AG10803 (cell line): ENCODE measurements around the gene GRAMD1B.
A peak's percentile ranks its signal among the peaks of the same experiment; 100 is the strongest.

Source experiments
- DNase-seq: peaks from one replicate; pipeline ENCODE4 v3.0.0; 2010; ENCODE audit warnings: low read depth
- H3K4me3 ChIP-seq: 2 replicates; pipeline ENCODE4 v1.5.1; 2011; ENCODE audit warnings: mild to moderate bottlenecking, low read length, control low read depth
- CTCF ChIP-seq: conservative IDR thresholded peaks from 2 replicates; pipeline ENCODE4 v1.5.1; 2011; ENCODE audit warnings: mild to moderate bottlenecking, low read length, control low read depth, inconsistent platforms

Gene GRAMD1B

GRCh38 chr11:123410218-123410549 lies 19.9 kb upstream of the GRAMD1B start:
- no peak for DNase-seq
- no peak for TF ChIP-seq CTCF
- no peak overlapping the region for H3K4me3 ChIP-seq

- DNase-seq, result peak; percentile 25
- no peak for TF ChIP-seq CTCF
- no peak overlapping the region for H3K4me3 ChIP-seq
Observed at GRCh38 chr11:123413636-123414035, 16.4 kb upstream of the GRAMD1B start.

GRCh38 chr11:123416566-123416965 lies 13.5 kb upstream of the GRAMD1B start:
- TF ChIP-seq CTCF, result no peak
- DNase-seq, result no peak
- H3K4me3 ChIP-seq, result no peak overlapping the region

GRCh38 chr11:123418351-123419114 lies 11.5 kb upstream of the GRAMD1B start:
- no peak for DNase-seq
- no peak overlapping the region for H3K4me3 ChIP-seq
- TF ChIP-seq CTCF, result no peak

- H3K4me3 ChIP-seq, result no peak overlapping the region
- TF ChIP-seq CTCF, result no peak
- no peak for DNase-seq
Observed at GRCh38 chr11:123419731-123420452, 10.2 kb upstream of the GRAMD1B start.

- no peak for DNase-seq
- TF ChIP-seq CTCF, result no peak
Observed at GRCh38 chr11:123421589-123421988, 8.5 kb upstream of the GRAMD1B start.

GRCh38 chr11:123425367-123425766 lies 4.7 kb upstream of the GRAMD1B start:
- no peak for DNase-seq
- no peak overlapping the region for H3K4me3 ChIP-seq
- no peak for TF ChIP-seq CTCF

More at GRCh38 chr11:123421589-123421988, 8.5 kb upstream of the GRAMD1B start:
- H3K4me3 ChIP-seq, result no peak overlapping the region
